Measurements from ENCODE around the gene PTOV1.

DNA sequence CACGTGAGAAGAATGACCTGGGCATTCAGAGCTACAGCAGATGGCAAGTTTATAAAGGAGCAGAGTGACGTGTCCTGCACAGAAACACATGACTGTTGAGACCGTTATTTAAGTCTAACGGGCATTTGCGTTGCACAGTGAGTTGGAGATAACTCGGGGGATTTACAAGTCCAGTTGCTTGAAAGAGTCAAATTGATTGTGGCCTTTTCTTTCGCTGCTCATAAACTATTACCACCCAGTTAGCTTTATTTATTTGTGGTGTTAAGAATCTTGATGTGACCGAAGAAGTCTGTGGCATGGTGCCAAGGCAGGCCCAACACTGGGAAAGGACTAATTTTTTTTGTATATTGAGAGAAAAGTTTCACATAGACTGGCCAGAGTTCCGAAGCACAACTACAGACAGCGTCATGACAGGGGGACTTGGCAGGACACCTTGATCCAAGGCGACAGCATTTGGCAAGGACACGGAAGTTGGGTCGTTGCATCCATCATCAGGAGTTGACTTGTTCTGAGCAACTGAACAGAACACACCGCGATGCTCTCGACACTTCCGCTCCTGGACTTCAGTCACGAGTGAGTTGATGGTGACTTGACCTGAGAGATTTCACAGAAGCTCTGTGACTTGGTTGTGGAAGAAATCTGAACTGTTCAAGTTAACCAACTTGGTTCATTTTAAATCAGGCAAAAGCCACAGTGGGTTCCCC, 11.9 kb upstream of the PTOV1 start:
- TF ChIP-seq CTCF (IDR thresholded peaks at IDR 0.05): no peak
- no peak for TF ChIP-seq ZFX (IDR thresholded peaks at IDR 0.05; ENCODE audit: borderline replicate concordance)

Data from 22Rv1 (cell line).